Calu3 (cell line): Measurements from ENCODE around the gene SLC12A7. TPM values are rescaled to one million over a fixed set of nuclear protein-coding genes. Genes with fewer than 3 reads are reported as not detected.

ENCODE experiments used
- BruUV-seq: library from RNA; stranded (reverse); fragments of 400-500 nt; replicated peaks from 2 replicates; lab custom pipeline; 2021; lab: Mats Ljungman, UMichigan
- CTCF ChIA-PET: fragments of 300-600 bp; sonication (Branson Sonifier 250); formaldehyde crosslinking; loops from one replicate; lab custom pipeline; 2022; ENCODE audit warnings: antibody characterized with exemption; lab: Charles Lee
- DNase-seq: peaks from one replicate; pipeline ENCODE4 v3.0.0; 2022
- H3K27ac Mint-ChIP-seq: one replicate; pipeline ENCODE4 v1.8.0; 2022; ENCODE audit warnings: mixed read lengths; ENCODE audit not compliant: unreplicated experiment
- H3K27me3 Mint-ChIP-seq: one replicate; pipeline ENCODE4 v1.8.0; 2022; ENCODE audit warnings: mixed read lengths; ENCODE audit not compliant: unreplicated experiment
- H3K36me3 Mint-ChIP-seq: one replicate; pipeline ENCODE4 v1.8.0; 2022; ENCODE audit warnings: mild to moderate bottlenecking, moderate library complexity, mixed read lengths; ENCODE audit not compliant: insufficient read depth, unreplicated experiment
- H3K4me1 Mint-ChIP-seq: one replicate; pipeline ENCODE4 v1.8.0; 2022; ENCODE audit warnings: mild to moderate bottlenecking, low read depth, mixed read lengths; ENCODE audit not compliant: unreplicated experiment
- H3K4me3 Mint-ChIP-seq: one replicate; pipeline ENCODE4 v1.8.0; 2022; ENCODE audit warnings: mild to moderate bottlenecking, low read depth, moderate library complexity, mixed read lengths; ENCODE audit not compliant: unreplicated experiment
- H3K9me3 Mint-ChIP-seq: one replicate; pipeline ENCODE4 v1.8.0; 2022; ENCODE audit warnings: low read depth, mixed read lengths; ENCODE audit not compliant: unreplicated experiment
- intact Hi-C: fragments of 100-400 bp; cut with micrococcal nuclease; formaldehyde crosslinking; loops from one replicate; pipeline ENCODE4 v1.10.0; 2022; ENCODE audit not compliant: unreplicated experiment
- total RNA-seq: library from RNA; stranded (reverse); gene quantifications from 2 replicates; pipeline ENCODE4 v1.2.3, GENCODE V29; 2022
- TF ChIP-seq, protein P1 (sequence below): fragments of 200-600 bp; IDR thresholded peaks from one replicate; pipeline ENCODE4 v1.8.0; 2022; ENCODE audit warnings: antibody characterized with exemption; ENCODE audit not compliant: unreplicated experiment

Gene SLC12A7
- total RNA-seq, 1 experiment from 2014 or later = 82.3 TPM

DNA sequence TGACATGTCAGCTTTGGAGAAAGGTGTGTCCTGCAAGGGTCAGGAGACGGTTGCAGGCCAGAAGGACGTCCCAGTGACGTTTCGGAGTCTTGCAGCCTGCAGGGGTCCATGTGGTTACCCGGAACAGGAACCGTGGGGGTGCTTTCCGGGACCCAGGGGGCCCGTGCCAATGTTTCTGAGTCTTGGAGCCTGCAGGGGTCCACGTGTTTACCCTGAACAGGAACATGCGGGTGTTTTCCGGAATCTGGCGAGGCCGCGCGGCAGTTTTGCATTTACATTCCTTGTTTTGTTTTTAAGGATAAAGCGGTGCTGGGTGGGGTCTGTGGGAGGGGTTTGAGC, 72.7 kb downstream of the SLC12A7 start:
- Mint-ChIP-seq H3K9me3 (peaks cover 38% of the 10 kb centered on the region), H3K4me3 (no peak overlapping the region), H3K36me3 (peaks cover 9% of the 10 kb centered on the region), H3K27me3 (peaks cover 30% of the 10 kb centered on the region), H3K4me1 (no peaks in the 10 kb centered on the region), H3K27ac (no peak overlapping the region)
- CTCF ChIA-PET = no interaction called here
- intact Hi-C loops = no loop called here
- no peak for DNase-seq
- BruUV-seq = no TSS peak
- TF ChIP-seq, protein P1, sequence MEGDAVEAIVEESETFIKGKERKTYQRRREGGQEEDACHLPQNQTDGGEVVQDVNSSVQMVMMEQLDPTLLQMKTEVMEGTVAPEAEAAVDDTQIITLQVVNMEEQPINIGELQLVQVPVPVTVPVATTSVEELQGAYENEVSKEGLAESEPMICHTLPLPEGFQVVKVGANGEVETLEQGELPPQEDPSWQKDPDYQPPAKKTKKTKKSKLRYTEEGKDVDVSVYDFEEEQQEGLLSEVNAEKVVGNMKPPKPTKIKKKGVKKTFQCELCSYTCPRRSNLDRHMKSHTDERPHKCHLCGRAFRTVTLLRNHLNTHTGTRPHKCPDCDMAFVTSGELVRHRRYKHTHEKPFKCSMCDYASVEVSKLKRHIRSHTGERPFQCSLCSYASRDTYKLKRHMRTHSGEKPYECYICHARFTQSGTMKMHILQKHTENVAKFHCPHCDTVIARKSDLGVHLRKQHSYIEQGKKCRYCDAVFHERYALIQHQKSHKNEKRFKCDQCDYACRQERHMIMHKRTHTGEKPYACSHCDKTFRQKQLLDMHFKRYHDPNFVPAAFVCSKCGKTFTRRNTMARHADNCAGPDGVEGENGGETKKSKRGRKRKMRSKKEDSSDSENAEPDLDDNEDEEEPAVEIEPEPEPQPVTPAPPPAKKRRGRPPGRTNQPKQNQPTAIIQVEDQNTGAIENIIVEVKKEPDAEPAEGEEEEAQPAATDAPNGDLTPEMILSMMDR = no peak

- BruUV-seq = no TSS peak
- CTCF ChIA-PET = no interaction called here
- Mint-ChIP-seq H3K4me1 (no peaks in the 10 kb centered on the region), H3K27me3 (peaks cover 35% of the 10 kb centered on the region), H3K9me3 (peaks cover 32% of the 10 kb centered on the region), H3K36me3 (peaks cover 9% of the 10 kb centered on the region), H3K27ac (no peak overlapping the region), H3K4me3 (no peak overlapping the region)
- intact Hi-C loops = no loop called here
- TF ChIP-seq, protein P1 = no peak
- DNase-seq = no peak
These were observed 73.2 kb downstream of the SLC12A7 start for GRCh38 chr5:1038417-1039209.

DNA sequence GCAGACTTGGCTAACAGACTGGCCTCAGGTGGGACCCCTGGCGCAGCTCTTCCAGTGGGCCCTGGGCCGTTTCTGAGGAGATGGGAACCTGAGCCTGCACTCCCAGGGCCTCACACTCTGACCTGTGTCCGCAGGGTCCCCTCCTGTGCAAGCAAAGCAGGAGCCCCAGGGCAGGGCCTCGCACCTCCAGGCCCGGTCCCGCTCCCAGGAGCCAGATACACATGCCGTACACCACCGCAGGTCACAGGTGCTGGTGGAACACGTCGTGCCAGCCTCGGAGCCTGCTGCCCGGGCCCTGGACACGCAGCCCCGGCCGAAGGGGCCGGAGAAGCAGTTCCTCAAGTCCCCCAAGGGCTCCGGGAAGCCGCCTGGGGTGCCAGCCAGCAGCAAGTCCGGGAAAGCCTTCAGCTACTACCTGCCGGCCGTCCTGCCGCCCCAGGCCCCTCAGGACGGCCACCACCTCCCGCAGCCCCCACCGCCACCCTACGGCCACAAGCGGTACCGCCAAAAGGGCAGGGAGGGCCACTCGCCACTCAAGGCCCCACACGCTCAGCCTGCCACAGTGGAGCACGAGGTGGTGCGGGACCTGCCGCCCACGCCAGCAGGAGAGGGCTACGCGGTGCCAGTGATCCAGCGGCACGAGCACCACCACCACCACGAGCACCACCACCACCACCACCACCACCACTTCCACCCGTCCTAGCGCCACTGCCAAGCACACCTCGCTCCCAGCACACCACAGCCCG, 74.0 kb downstream of the SLC12A7 start:
- Mint-ChIP-seq H3K27me3 (peaks cover 40% of the 10 kb centered on the region), H3K36me3 (peaks cover 9% of the 10 kb centered on the region), H3K9me3 (peaks cover 24% of the 10 kb centered on the region), H3K27ac (no peak overlapping the region), H3K4me3 (no peak overlapping the region), H3K4me1 (no peaks in the 10 kb centered on the region)
- TF ChIP-seq, protein P1 = no peak
- intact Hi-C loops = no loop called here
- CTCF ChIA-PET = no interaction called here
- DNase-seq = no peak
- BruUV-seq = no TSS peak

- H3K36me3 Mint-ChIP-seq = peaks cover 9% of the 10 kb centered on the region
- H3K27me3 Mint-ChIP-seq = peaks cover 40% of the 10 kb centered on the region
- no peak overlapping the region for H3K4me3 Mint-ChIP-seq
- BruUV-seq = no TSS peak
- H3K27ac Mint-ChIP-seq = no peak overlapping the region
- DNase-seq = no peak
- CTCF ChIA-PET = interaction anchor here (0.7 kb wide), 1 partner anchor 493 kb away, joined by 5 read pairs; no protein-coding TSS in a partner anchor
- TF ChIP-seq, protein P1 = no peak
- H3K4me1 Mint-ChIP-seq = no peaks in the 10 kb centered on the region
- intact Hi-C loops = no loop called here
- peaks cover 18% of the 10 kb centered on the region for H3K9me3 Mint-ChIP-seq
These were observed 74.7 kb downstream of the SLC12A7 start for GRCh38 chr5:1037123-1037670.
